HK-2 (cell line): ENCODE measurements around the gene PRKCE.
A peak's percentile ranks its signal among the peaks of the same experiment; 100 is the strongest.

ENCODE experiments used
- DNase-seq: peaks from one replicate; pipeline ENCODE4 v3.0.0-alpha.2; 2018; ENCODE audit not compliant: unreplicated experiment

PRKCE gene

GRCh38 chr2:46076251-46076650, 424.8 kb downstream of the PRKCE start:
- DNase-seq, result no peak

GRCh38 chr2:46076875-46077274, 425.4 kb downstream of the PRKCE start:
- DNase-seq, result no peak

- DNase-seq, result no peak
These were observed 426.1 kb downstream of the PRKCE start for GRCh38 chr2:46077522-46078107.

- no peak for DNase-seq
These were observed 428.6 kb downstream of the PRKCE start for GRCh38 chr2:46079985-46080560.

GRCh38 chr2:46082531-46083485, 431.3 kb downstream of the PRKCE start:
- no peak for DNase-seq

GRCh38 chr2:46086578-46087070, 435.1 kb downstream of the PRKCE start:
- DNase-seq, result no peak

- DNase-seq, result no peak
These were observed 436.0 kb downstream of the PRKCE start for GRCh38 chr2:46087492-46087891.

- DNase-seq, result no peak
These were observed 439.5 kb downstream of the PRKCE start for GRCh38 chr2:46091004-46091403.

- no peak for DNase-seq
These were observed 440.6 kb downstream of the PRKCE start for GRCh38 chr2:46091961-46092667.

GRCh38 chr2:46094689-46095088, 443.2 kb downstream of the PRKCE start:
- no peak for DNase-seq

GRCh38 chr2:46095830-46096229, 444.4 kb downstream of the PRKCE start:
- DNase-seq, result no peak

- DNase-seq, result no peak
These were observed 444.8 kb downstream of the PRKCE start for GRCh38 chr2:46096260-46096659.

- peak; percentile 69 for DNase-seq
These were observed 446.4 kb downstream of the PRKCE start for GRCh38 chr2:46097714-46098480.

GRCh38 chr2:46098621-46099062, 447.2 kb downstream of the PRKCE start:
- DNase-seq, result peak; percentile 20

GRCh38 chr2:46101557-46102220, 450.2 kb downstream of the PRKCE start:
- DNase-seq, result no peak

- no peak for DNase-seq
These were observed 455.2 kb downstream of the PRKCE start for GRCh38 chr2:46106690-46107089.

- no peak for DNase-seq
These were observed 463.5 kb downstream of the PRKCE start for GRCh38 chr2:46114996-46115395.

GRCh38 chr2:46116150-46116549, 464.7 kb downstream of the PRKCE start:
- no peak for DNase-seq

- DNase-seq, result no peak
These were observed 465.1 kb downstream of the PRKCE start for GRCh38 chr2:46116553-46116991.

- peak; percentile 28 for DNase-seq
These were observed 465.9 kb downstream of the PRKCE start for GRCh38 chr2:46117379-46117778.

GRCh38 chr2:46117994-46118393, 466.5 kb downstream of the PRKCE start:
- no peak for DNase-seq
